Measurements from ENCODE around the gene ANKRD42. TPM values are rescaled to one million over a fixed set of nuclear protein-coding genes. Genes with fewer than 3 reads are reported as not detected.

The ANKRD42 gene
- total RNA-seq, 1 donor from 2014 or later, result 2.2 TPM

- Mint-ChIP-seq H3K4me1 (ENCODE audit: low read depth, unreplicated experiment) (peaks cover 3% of the 10 kb centered on the region), H3K27me3 (ENCODE audit: unreplicated experiment) (peaks cover 4% of the 10 kb centered on the region), H3K36me3 (ENCODE audit: unreplicated experiment) (no peaks in the 10 kb centered on the region), H3K27ac (ENCODE audit: unreplicated experiment) (peak overlapping the region; percentile 5), H3K4me3 (ENCODE audit: unreplicated experiment) (no peak overlapping the region), H3K9me3 (ENCODE audit: unreplicated experiment) (no peaks in the 10 kb centered on the region)
- no peak for DNase-seq
- TF ChIP-seq CTCF (IDR thresholded peaks at IDR 0.05; ENCODE audit: partially characterized antibody, unreplicated experiment), result no peak
Measured at GRCh38 chr11:83187465-83187864, 6.0 kb upstream of the ANKRD42 start.

GRCh38 chr11:83191491-83191890 is 2.0 kb upstream of the ANKRD42 start:
- no peaks in the 10 kb centered on the region for H3K36me3 Mint-ChIP-seq (ENCODE audit: unreplicated experiment)
- H3K4me3 Mint-ChIP-seq (ENCODE audit: unreplicated experiment), result peak overlapping the region; percentile 14
- no peak overlapping the region for H3K27ac Mint-ChIP-seq (ENCODE audit: unreplicated experiment)
- peaks cover 12% of the 10 kb centered on the region for H3K4me1 Mint-ChIP-seq (ENCODE audit: low read depth, unreplicated experiment)
- peaks cover 10% of the 10 kb centered on the region for H3K27me3 Mint-ChIP-seq (ENCODE audit: unreplicated experiment)
- no peak for DNase-seq
- peaks cover 2% of the 10 kb centered on the region for H3K9me3 Mint-ChIP-seq (ENCODE audit: unreplicated experiment)
- TF ChIP-seq CTCF (IDR thresholded peaks at IDR 0.05; ENCODE audit: partially characterized antibody, unreplicated experiment), result no peak

- peak overlapping the region; percentile 99 for H3K4me3 Mint-ChIP-seq (ENCODE audit: unreplicated experiment)
- TF ChIP-seq CTCF (IDR thresholded peaks at IDR 0.05; ENCODE audit: partially characterized antibody, unreplicated experiment), result no peak
- DNase-seq, result no peak
- H3K27ac Mint-ChIP-seq (ENCODE audit: unreplicated experiment), result peak overlapping the region; percentile 80
- peaks cover 12% of the 10 kb centered on the region for H3K4me1 Mint-ChIP-seq (ENCODE audit: low read depth, unreplicated experiment)
- peaks cover 2% of the 10 kb centered on the region for H3K9me3 Mint-ChIP-seq (ENCODE audit: unreplicated experiment)
- H3K27me3 Mint-ChIP-seq (ENCODE audit: unreplicated experiment), result peaks cover 10% of the 10 kb centered on the region
- no peaks in the 10 kb centered on the region for H3K36me3 Mint-ChIP-seq (ENCODE audit: unreplicated experiment)
Measured at GRCh38 chr11:83191986-83192385, 1.5 kb upstream of the ANKRD42 start.

GRCh38 chr11:83192606-83193245 is 786 bp upstream of the ANKRD42 start:
- Mint-ChIP-seq H3K4me3 (ENCODE audit: unreplicated experiment) (peak overlapping the region; percentile 99), H3K36me3 (ENCODE audit: unreplicated experiment) (no peaks in the 10 kb centered on the region), H3K9me3 (ENCODE audit: unreplicated experiment) (peaks cover 2% of the 10 kb centered on the region), H3K27me3 (ENCODE audit: unreplicated experiment) (peaks cover 6% of the 10 kb centered on the region), H3K4me1 (ENCODE audit: low read depth, unreplicated experiment) (peaks cover 12% of the 10 kb centered on the region), H3K27ac (ENCODE audit: unreplicated experiment) (peak overlapping the region; percentile 80)
- no peak for TF ChIP-seq CTCF (IDR thresholded peaks at IDR 0.05; ENCODE audit: partially characterized antibody, unreplicated experiment)
- no peak for DNase-seq

GRCh38 chr11:83194281-83195142 is 1.0 kb downstream of the ANKRD42 start:
- peak overlapping the region; percentile 99 for H3K4me3 Mint-ChIP-seq (ENCODE audit: unreplicated experiment)
- no peaks in the 10 kb centered on the region for H3K36me3 Mint-ChIP-seq (ENCODE audit: unreplicated experiment)
- H3K4me1 Mint-ChIP-seq (ENCODE audit: low read depth, unreplicated experiment), result peaks cover 12% of the 10 kb centered on the region
- peak overlapping the region; percentile 36 for H3K27ac Mint-ChIP-seq (ENCODE audit: unreplicated experiment)
- TF ChIP-seq CTCF (IDR thresholded peaks at IDR 0.05; ENCODE audit: partially characterized antibody, unreplicated experiment), result no peak
- H3K27me3 Mint-ChIP-seq (ENCODE audit: unreplicated experiment), result peaks cover 6% of the 10 kb centered on the region
- H3K9me3 Mint-ChIP-seq (ENCODE audit: unreplicated experiment), result peaks cover 2% of the 10 kb centered on the region
- peak; percentile 38 for DNase-seq

Data from glutamatergic neuron (in vitro differentiated cells).